OCI-LY7 (cell line): ENCODE results near the gene SACM1L. TPM values are rescaled to one million over a fixed set of nuclear protein-coding genes. Genes with fewer than 3 reads are reported as not detected.
"Not testable (repeated sequence)": the region's sequence is repeated elsewhere in the genome, so short reads cannot be mapped to it uniquely, and the experiment has no call there.

Experiments
- BruUV-seq: library from RNA; stranded (reverse); fragments of 400-500 nt; replicated peaks from 2 replicates; lab custom pipeline; 2021; lab: Mats Ljungman, UMichigan
- CTCF ChIA-PET: fragments of 300-600 bp; sonication (Branson Sonifier 250); formaldehyde crosslinking; loops from one replicate; lab custom pipeline; 2022; ENCODE audit warnings: antibody characterized with exemption; ENCODE audit not compliant: unreplicated experiment; lab: Charles Lee
- POLR2A ChIA-PET: fragments of 300-600 bp; sonication (Branson Sonifier 250); formaldehyde crosslinking; loops from one replicate; lab custom pipeline; 2022; ENCODE audit warnings: antibody characterized with exemption; lab: Charles Lee
- DNase-seq: peaks from one replicate; pipeline ENCODE4 v3.0.0-alpha.2; 2015; ENCODE audit warnings: low spot score
- H2AFZ ChIP-seq: fragments of 200-600 bp; sonication (generic), shearing (Covaris generic); 2 replicates; pipeline ENCODE4 v1.6.1; 2014; ENCODE audit warnings: mild to moderate bottlenecking, antibody characterized with exemption, low read length, moderate library complexity
- H3K27ac ChIP-seq: fragments of 200-600 bp; sonication (generic); 2 replicates; pipeline ENCODE4 v1.5.1; 2014; ENCODE audit warnings: mixed run types, low read depth, mild to moderate bottlenecking, moderate library complexity, low read length, inconsistent platforms; ENCODE audit not compliant: poor library complexity, severe bottlenecking
- H3K36me3 ChIP-seq: fragments of 200-600 bp; sonication (generic); 2 replicates; pipeline ENCODE4 v1.6.1; 2014; ENCODE audit warnings: mild to moderate bottlenecking, antibody characterized with exemption, low read length, moderate library complexity, mixed read lengths; ENCODE audit not compliant: insufficient read depth
- H3K4me1 ChIP-seq: fragments of 200-600 bp; sonication (generic); 2 replicates; pipeline ENCODE4 v1.5.1; 2014; ENCODE audit warnings: mild to moderate bottlenecking, low read length; ENCODE audit not compliant: insufficient read depth, poor library complexity, severe bottlenecking
- H3K4me2 ChIP-seq: fragments of 200-600 bp; sonication (generic); 2 replicates; pipeline ENCODE4 v1.6.1; 2014; ENCODE audit warnings: mild to moderate bottlenecking, low read length
- H3K4me3 ChIP-seq: fragments of 200-600 bp; sonication (generic); 2 replicates; pipeline ENCODE4 v1.5.1; 2014; ENCODE audit warnings: mild to moderate bottlenecking, low read depth, low read length; ENCODE audit not compliant: poor library complexity, severe bottlenecking
- H3K79me2 ChIP-seq: fragments of 200-600 bp; sonication (generic); 2 replicates; pipeline ENCODE4 v1.6.1; 2016; ENCODE audit warnings: low read depth, mild to moderate bottlenecking, low read length, moderate library complexity, mixed read lengths; ENCODE audit not compliant: insufficient read depth
- H3K9me2 ChIP-seq: fragments of 200-600 bp; sonication (generic); 2 replicates; pipeline ENCODE4 v1.6.1; 2016; ENCODE audit warnings: mild to moderate bottlenecking, low read length, mixed read lengths; ENCODE audit not compliant: insufficient read depth
- H3K9me3 ChIP-seq: fragments of 200-600 bp; sonication (generic); 2 replicates; pipeline ENCODE4 v1.6.1; 2014; ENCODE audit warnings: mild to moderate bottlenecking, mixed run types, low read length, mixed read lengths
- H4K20me1 ChIP-seq: fragments of 200-600 bp; sonication (generic); 2 replicates; pipeline ENCODE4 v1.6.1; 2014; ENCODE audit warnings: mild to moderate bottlenecking, antibody characterized with exemption, low read length, moderate library complexity, mixed read lengths; ENCODE audit not compliant: insufficient read depth
- CTCF ChIP-seq: fragments of 200-600 bp; sonication (generic); conservative IDR thresholded peaks from 2 replicates; pipeline ENCODE4 v1.5.1; 2014; ENCODE audit warnings: mild to moderate bottlenecking, antibody characterized with exemption, low read length, moderate library complexity, mixed read lengths
- EZH2phosphoT487 ChIP-seq: fragments of 200-600 bp; sonication (generic); IDR thresholded peaks from 2 replicates; pipeline ENCODE4 v1.6.1; 2018; ENCODE audit warnings: low read depth, borderline replicate concordance, mild to moderate bottlenecking, mixed run types, antibody characterized with exemption, low read length, moderate library complexity, mixed read lengths
- intact Hi-C: fragments of 100-400 bp; cut with micrococcal nuclease; formaldehyde crosslinking; loops from one replicate; pipeline ENCODE4 v1.10.0; 2022; ENCODE audit not compliant: unreplicated experiment
- total RNA-seq, 2 experiments: library from RNA; depleted of rRNA in 1 of 2; stranded (reverse); fragments of >200 nt in 1 of 2; shearing (Covaris generic) in 1 of 2; gene quantifications; 2 replicates each; pipeline ENCODE4 v1.2.3, GENCODE V29; 2014 to 2022

The SACM1L gene
- total RNA-seq, 2 experiments from 2014 or later = 35.5 to 54.9 TPM

- DNase-seq = no peak
- H3K4me2 ChIP-seq = no peak overlapping the region
- TF ChIP-seq EZH2phosphoT487 (no peak), CTCF (no peak)
- no peaks in the 10 kb centered on the region for H3K79me2 ChIP-seq
- H3K4me1 ChIP-seq = no peaks in the 10 kb centered on the region
- ChIA-PET CTCF (no interaction called here), POLR2A (no interaction called here)
- H3K36me3 ChIP-seq = no peaks in the 10 kb centered on the region
- intact Hi-C loops = no loop called here
- BruUV-seq = no TSS peak
- H3K27ac ChIP-seq = no peak overlapping the region
- H2AFZ ChIP-seq = no peak overlapping the region
- no peaks in the 10 kb centered on the region for H3K9me2 ChIP-seq
- H4K20me1 ChIP-seq = no peaks in the 10 kb centered on the region
- H3K9me3 ChIP-seq = no peaks in the 10 kb centered on the region
- H3K4me3 ChIP-seq = no peak overlapping the region
These were observed 66.9 kb downstream of the SACM1L start for GRCh38 chr3:45756055-45756454.

- H3K36me3 ChIP-seq, H3K4me2 ChIP-seq, H3K4me3 ChIP-seq, CTCF ChIA-PET, intact Hi-C loops, H4K20me1 ChIP-seq, DNase-seq, H3K79me2 ChIP-seq, H3K27ac ChIP-seq, H2AFZ ChIP-seq, H3K9me3 ChIP-seq, H3K4me1 ChIP-seq, H3K9me2 ChIP-seq, POLR2A ChIA-PET, BruUV-seq: not testable (repeated sequence)
These were observed 67.9 kb downstream of the SACM1L start for GRCh38 chr3:45757141-45757540.

- intact Hi-C loops = no loop called here
- no peak for TF ChIP-seq EZH2phosphoT487
- TF ChIP-seq CTCF = no peak
- Histone ChIP-seq H3K9me2 (no peaks in the 10 kb centered on the region), H4K20me1 (no peaks in the 10 kb centered on the region), H3K4me1 (no peaks in the 10 kb centered on the region), H3K9me3 (no peaks in the 10 kb centered on the region), H3K36me3 (no peaks in the 10 kb centered on the region), H2AFZ (no peak overlapping the region), H3K4me3 (no peak overlapping the region), H3K27ac (no peak overlapping the region), H3K79me2 (no peaks in the 10 kb centered on the region), H3K4me2 (no peak overlapping the region)
- no peak for DNase-seq
- no TSS peak for BruUV-seq
- CTCF ChIA-PET = no interaction called here
- POLR2A ChIA-PET = interaction anchor here (1.0 kb wide), 1 partner anchor 16 kb away, joined by 4 read pairs; no protein-coding TSS in a partner anchor
These were observed 69.7 kb downstream of the SACM1L start for GRCh38 chr3:45758871-45759270.
